H1 (cell line): ENCODE measurements around the gene ACP4. TPM values are rescaled to one million over a fixed set of nuclear protein-coding genes. Genes with fewer than 3 reads are reported as not detected.

Source experiments
- CTCF ChIA-PET: fragments of 300-600 bp; sonication (Branson Sonifier 250); formaldehyde crosslinking; loops from one replicate; lab custom pipeline; 2021; ENCODE audit not compliant: partially characterized antibody; lab: Charles Lee
- POLR2A ChIA-PET: fragments of 300-600 bp; sonication (Branson Sonifier 250); formaldehyde crosslinking; loops from one replicate; lab custom pipeline; 2021; ENCODE audit warnings: inconsistent platforms; ENCODE audit not compliant: partially characterized antibody; lab: Charles Lee
- DNase-seq, 2 experiments: peaks; one replicate each; pipeline versions ENCODE4 v3.0.0 to v3.0.0-alpha.2; 2010 to 2022; ENCODE audit warnings: low spot score in 2 of 2, low read depth in 1 of 2, mixed read lengths in 1 of 2
- FAIRE-seq: peaks from 2 replicates; lab custom pipeline; 2011; peaks lifted over from hg19 to GRCh38; lab: Jason Lieb, UNC
- H2AFZ ChIP-seq: 2 replicates; pipeline ENCODE4 v1.8.1; 2012; ENCODE audit warnings: low read length, inconsistent platforms
- H2AK5ac ChIP-seq: 2 replicates; pipeline ENCODE4 v1.6.1; 2013; ENCODE audit warnings: low read depth, low read length
- H2BK120ac ChIP-seq: replicated peaks from 2 replicates; pipeline ENCODE3; 2013; ENCODE audit warnings: low read depth, low read length, inconsistent platforms
- H2BK12ac ChIP-seq: 2 replicates; pipeline ENCODE4 v1.6.1; 2013; ENCODE audit warnings: low read depth, low read length
- H2BK15ac ChIP-seq: 2 replicates; pipeline ENCODE4 v1.6.1; 2013; ENCODE audit warnings: low read length
- H2BK20ac ChIP-seq: 2 replicates; pipeline ENCODE4 v1.6.1; 2013; ENCODE audit warnings: low read length
- H2BK5ac ChIP-seq: 2 replicates; pipeline ENCODE4 v1.6.1; 2013; ENCODE audit warnings: low read depth, low read length
- H3K14ac ChIP-seq: 2 replicates; pipeline ENCODE4 v1.6.1; 2013; ENCODE audit warnings: inconsistent platforms; ENCODE audit not compliant: insufficient read length
- H3K18ac ChIP-seq: 2 replicates; pipeline ENCODE4 v1.6.1; 2013; ENCODE audit warnings: low read length; ENCODE audit errors: extremely low read depth
- H3K23ac ChIP-seq: 2 replicates; pipeline ENCODE4 v1.6.1; 2013; ENCODE audit warnings: inconsistent platforms; ENCODE audit not compliant: insufficient read length
- H3K23me2 ChIP-seq: 2 replicates; pipeline ENCODE4 v1.6.1; 2013; ENCODE audit warnings: low read depth, low read length
- H3K27ac ChIP-seq: 2 replicates; pipeline ENCODE4 v1.6.1; 2011; ENCODE audit warnings: low read depth, low read length, inconsistent platforms
- H3K27me3 ChIP-seq, 4 experiments: replicated peaks in 1 of 4; 1 replicate in 1 of 4; 2 replicates in 3 of 4; pipeline versions ENCODE4 v1.6.1 to v1.8.1; 2011 to 2013; ENCODE audit warnings: low read length in 3 of 4, mild to moderate bottlenecking in 3 of 4, inconsistent platforms in 2 of 4, mixed read lengths in 2 of 4, moderate library complexity in 1 of 4; ENCODE audit not compliant: control insufficient read depth in 3 of 4, insufficient read depth in 3 of 4; ENCODE audit errors: extremely low read depth in 1 of 4
- H3K36me3 ChIP-seq, 4 experiments: 2 replicates each; pipeline versions ENCODE4 v1.6.1 to v1.8.1; 2011 to 2013; ENCODE audit warnings: mild to moderate bottlenecking in 4 of 4, low read length in 3 of 4, moderate library complexity in 2 of 4, control low read depth in 1 of 4, inconsistent platforms in 1 of 4; ENCODE audit not compliant: insufficient read depth in 4 of 4, control insufficient read depth in 2 of 4
- H3K4ac ChIP-seq: replicated peaks from 2 replicates; pipeline ENCODE3; 2013; ENCODE audit warnings: low read length, low read depth, mixed read lengths, inconsistent platforms; ENCODE audit not compliant: insufficient read length
- H3K4me1 ChIP-seq, 4 experiments: replicated peaks in 1 of 4; 1 replicate in 1 of 4; 2 replicates in 3 of 4; pipeline versions ENCODE4 v1.6.1 to v1.8.1; 2011 to 2013; ENCODE audit warnings: low read length in 3 of 4, inconsistent platforms in 2 of 4, mixed read lengths in 1 of 4; ENCODE audit not compliant: insufficient read depth in 4 of 4, control insufficient read depth in 3 of 4
- H3K4me2 ChIP-seq, 2 experiments: 2 replicates each; pipeline versions ENCODE4 v1.6.1 to v1.8.1; 2011 to 2013; ENCODE audit warnings: low read depth in 2 of 2, low read length in 2 of 2, control low read depth in 1 of 2, inconsistent platforms in 1 of 2, mild to moderate bottlenecking in 1 of 2; ENCODE audit not compliant: insufficient read depth in 1 of 2
- H3K4me3 ChIP-seq, 4 experiments: fragments of 200-600, 300-600 bp in 1 of 4; sonication (generic), shearing (Covaris generic), sonication (Bioruptor Twin) in 1 of 4; 2 replicates each; pipeline versions ENCODE4 v1.5.1 to v1.8.1; 2011 to 2016; ENCODE audit warnings: low read length in 4 of 4, low read depth in 3 of 4, control low read depth in 2 of 4, inconsistent platforms in 2 of 4, mild to moderate bottlenecking in 2 of 4, mixed read lengths in 1 of 4, moderate library complexity in 1 of 4; ENCODE audit not compliant: insufficient read depth in 2 of 4; ENCODE audit errors: extremely low read depth in 1 of 4
- H3K56ac ChIP-seq: replicated peaks from 2 replicates; pipeline ENCODE3; 2013; ENCODE audit warnings: low read depth, mild to moderate bottlenecking, mixed read lengths, low read length, inconsistent platforms; ENCODE audit not compliant: insufficient read length
- H3K79me1 ChIP-seq: 2 replicates; pipeline ENCODE4 v1.6.1; 2013; ENCODE audit warnings: low read depth, low read length, control low read depth
- H3K79me2 ChIP-seq, 2 experiments: 2 replicates each; pipeline versions ENCODE4 v1.6.1 to v1.8.1; 2012 to 2013; ENCODE audit warnings: low read length in 2 of 2, mild to moderate bottlenecking in 2 of 2, inconsistent platforms in 1 of 2; ENCODE audit not compliant: insufficient read depth in 2 of 2, control insufficient read depth in 1 of 2
- H3K9ac ChIP-seq, 4 experiments: replicated peaks in 1 of 4; 1 replicate in 1 of 4; 2 replicates in 3 of 4; pipeline versions ENCODE4 v1.6.1 to v1.8.1; 2011 to 2013; ENCODE audit warnings: low read depth in 3 of 4, low read length in 3 of 4, control low read depth in 2 of 4, mild to moderate bottlenecking in 2 of 4, moderate library complexity in 2 of 4, inconsistent platforms in 1 of 4; ENCODE audit errors: extremely low read depth in 1 of 4
- H3K9me3 ChIP-seq, 2 experiments: 2 replicates each; pipeline versions ENCODE4 v1.6.1 to v1.8.1; 2012 to 2013; ENCODE audit warnings: mild to moderate bottlenecking in 2 of 2, moderate library complexity in 2 of 2, control low read depth in 1 of 2, inconsistent platforms in 1 of 2, low read depth in 1 of 2, low read length in 1 of 2, mixed read lengths in 1 of 2; ENCODE audit not compliant: insufficient read depth in 2 of 2
- H4K20me1 ChIP-seq, 2 experiments: replicated peaks in 1 of 2; 2 replicates each; pipeline versions ENCODE3 to v1.8.1; 2011 to 2013; ENCODE audit warnings: inconsistent platforms in 2 of 2, low read length in 2 of 2, mild to moderate bottlenecking in 1 of 2; ENCODE audit not compliant: insufficient read depth in 2 of 2, control insufficient read depth in 1 of 2
- H4K5ac ChIP-seq: 2 replicates; pipeline ENCODE4 v1.6.1; 2013; ENCODE audit warnings: low read length, low read depth, mixed read lengths, inconsistent platforms; ENCODE audit not compliant: insufficient read length
- H4K8ac ChIP-seq: 2 replicates; pipeline ENCODE4 v1.8.0; 2013; ENCODE audit warnings: mild to moderate bottlenecking, moderate library complexity, low read length, inconsistent platforms; ENCODE audit not compliant: insufficient read depth; ENCODE audit errors: extremely low read depth
- H4K91ac ChIP-seq: replicated peaks from 2 replicates; pipeline ENCODE3; 2013; ENCODE audit warnings: low read length, mixed read lengths, inconsistent platforms; ENCODE audit not compliant: insufficient read length
- HDAC2 ChIP-seq, 2 experiments: fragments of 300-600 bp in 1 of 2; sonication (generic) in 1 of 2; IDR thresholded peaks; 2 replicates each; pipeline ENCODE4 v1.6.1; 2011 to 2012; ENCODE audit warnings: low read depth in 2 of 2, low read length in 2 of 2, mild to moderate bottlenecking in 2 of 2, moderate library complexity in 2 of 2, borderline replicate concordance in 1 of 2, inconsistent platforms in 1 of 2
- KDM1A ChIP-seq: fragments of 200-600, 300-600 bp; sonication (generic); IDR thresholded peaks from 2 replicates; pipeline ENCODE4 v1.7.1; 2016; ENCODE audit warnings: mild to moderate bottlenecking, low read length, borderline replicate concordance
- WGBS, 2 experiments: shearing (Covaris generic) in 1 of 2; methylation state at CpG; one replicate each; pipeline versions ENCODE4 v1.1.6 to v1.1.7; 2013 to 2015; ENCODE audit warnings: low lambda C conversion rate in 2 of 2, mixed read lengths in 2 of 2, inconsistent platforms in 1 of 2, low coverage in 1 of 2, missing lambda C conversion rate in 1 of 2; ENCODE audit not compliant: insufficient replicate concordance in 2 of 2, insufficient coverage in 1 of 2, insufficient read length in 1 of 2; ENCODE audit errors: extremely low coverage in 1 of 2, missing lambda C conversion rate in 1 of 2; 5-methylcytosine and 5-hydroxymethylcytosine counted together
- polyA plus RNA-seq, 7 experiments: library from polyadenylated mRNA; depleted of rRNA in 3 of 7; stranded (reverse) in 5 of 7; unstranded in 2 of 7; fragments of >200 nt in 5 of 7; fragments of 200-250 nt in 2 of 7; gene quantifications; 1 replicate in 5 of 7; 2 replicates in 1 of 7; 4 replicates in 1 of 7; pipeline versions ENCODE4 v1.2.1 to v1.2.3, GENCODE V29; 2011 to 2013; ENCODE audit warnings: missing spikeins in 2 of 7, mixed read lengths in 2 of 7
- total RNA-seq: library from RNA; stranded (reverse); fragmentation: NEBNext Ultra II Directional; extraction: Animal tissue kit (Norgen Biotek cat#: 25700); gene quantifications from 2 replicates; pipeline ENCODE4 v1.2.1, GENCODE V29; 2021

ACP4 gene
- total and polyA plus RNA-seq, 2 of the 8 experiments (the other 6 are each of a cell fraction or from before 2014, with no cell fraction given): not detected

- H3K36me3 ChIP-seq: no peaks in the 10 kb centered on the region
- no peak overlapping the region for H3K23ac ChIP-seq
- no peak overlapping the region for H2BK15ac ChIP-seq
- H2AFZ ChIP-seq: no peak overlapping the region
- ChIA-PET POLR2A (interaction anchor here (0.7 to 9.7 kb wide), 15 partner anchors 12 to 465 kb away, joined by 3 to 110 read pairs (median 4); partner anchors contain the start of gene ACP4), CTCF (interaction anchor here (0.6 to 10.2 kb wide), 16 partner anchors 52 to 315 kb away, joined by 3 to 170 read pairs (median 4); partner anchors contain the start of genes CLEC11A and SHANK1)
- H3K23me2 ChIP-seq: peaks cover 4% of the 10 kb centered on the region; the same call in 1 of the 2 replicates
- H3K56ac ChIP-seq: no peak overlapping the region
- no peak overlapping the region for H4K8ac ChIP-seq
- WGBS, 2 experiments: 70% methylated on average over 7 of the region's 7 CpGs; no CpG with 5 or more reads in 1 of the 2 experiments
- H3K27me3 ChIP-seq: peaks cover 3 to 57% (median 36%) of the 10 kb centered on the region in 4 experiments
- H3K79me2 ChIP-seq: no peaks in the 10 kb centered on the region
- no peak overlapping the region for H3K18ac ChIP-seq
- H2BK5ac ChIP-seq: no peak overlapping the region
- no peak overlapping the region for H4K5ac ChIP-seq
- H3K4ac ChIP-seq: no peak overlapping the region
- DNase-seq (no peak), FAIRE-seq (no peak)
- peak overlapping the region in 1 of 2 experiments; percentile 62; a peak in 2 of 4 replicates for H3K4me2 ChIP-seq
- H4K91ac ChIP-seq: no peak overlapping the region
- H3K27ac ChIP-seq: no peak overlapping the region
- no peak overlapping the region for H3K9ac ChIP-seq
- H2BK120ac ChIP-seq: no peak overlapping the region
- no peak overlapping the region for H2BK20ac ChIP-seq
- no peaks in the 10 kb centered on the region for H3K9me3 ChIP-seq
- H4K20me1 ChIP-seq: peaks cover 0 to 2% of the 10 kb centered on the region in 2 experiments
- H3K14ac ChIP-seq: no peak overlapping the region
- H3K4me3 ChIP-seq: no peak overlapping the region
- no peak overlapping the region for H2BK12ac ChIP-seq
- peaks cover 2 to 7% (median 4%) of the 10 kb centered on the region in 4 experiments; a peak in 5 of 7 replicates for H3K4me1 ChIP-seq
- H2AK5ac ChIP-seq: no peak overlapping the region
- H3K79me1 ChIP-seq: no peaks in the 10 kb centered on the region
- TF ChIP-seq KDM1A (peak; percentile 6; the same call in 1 of the 2 replicates), HDAC2 (IDR thresholded peaks at IDR 0.05; ENCODE audit: borderline replicate concordance in 1 of 2, low read depth in 2 of 2, low read length in 2 of 2) (no peak)
These were observed 11.2 kb upstream of the ACP4 start for GRCh38 chr19:50778906-50779430.
